Erythroblast (primary cell): ENCODE measurements around the gene UBLCP1.
"Not testable (repeated sequence)": the region's sequence is repeated elsewhere in the genome, so short reads cannot be mapped to it uniquely, and the experiment has no call there.

Source experiments
- DNase-seq, 2 experiments: peaks; one replicate each; lab custom pipeline; 2025; lab: John Stamatoyannopoulos, UW
- GATA1 ChIP-seq: IDR thresholded peaks from 2 replicates; pipeline ENCODE4 v1.6.1; 2011; ENCODE audit warnings: low read depth, mild to moderate bottlenecking, control low read depth, low read length, moderate library complexity
- POLR2A ChIP-seq: IDR thresholded peaks from 2 replicates; pipeline ENCODE4 v1.6.1; 2011; ENCODE audit warnings: mild to moderate bottlenecking, low read length

The UBLCP1 gene, protein sequence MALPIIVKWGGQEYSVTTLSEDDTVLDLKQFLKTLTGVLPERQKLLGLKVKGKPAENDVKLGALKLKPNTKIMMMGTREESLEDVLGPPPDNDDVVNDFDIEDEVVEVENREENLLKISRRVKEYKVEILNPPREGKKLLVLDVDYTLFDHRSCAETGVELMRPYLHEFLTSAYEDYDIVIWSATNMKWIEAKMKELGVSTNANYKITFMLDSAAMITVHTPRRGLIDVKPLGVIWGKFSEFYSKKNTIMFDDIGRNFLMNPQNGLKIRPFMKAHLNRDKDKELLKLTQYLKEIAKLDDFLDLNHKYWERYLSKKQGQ

DNA sequence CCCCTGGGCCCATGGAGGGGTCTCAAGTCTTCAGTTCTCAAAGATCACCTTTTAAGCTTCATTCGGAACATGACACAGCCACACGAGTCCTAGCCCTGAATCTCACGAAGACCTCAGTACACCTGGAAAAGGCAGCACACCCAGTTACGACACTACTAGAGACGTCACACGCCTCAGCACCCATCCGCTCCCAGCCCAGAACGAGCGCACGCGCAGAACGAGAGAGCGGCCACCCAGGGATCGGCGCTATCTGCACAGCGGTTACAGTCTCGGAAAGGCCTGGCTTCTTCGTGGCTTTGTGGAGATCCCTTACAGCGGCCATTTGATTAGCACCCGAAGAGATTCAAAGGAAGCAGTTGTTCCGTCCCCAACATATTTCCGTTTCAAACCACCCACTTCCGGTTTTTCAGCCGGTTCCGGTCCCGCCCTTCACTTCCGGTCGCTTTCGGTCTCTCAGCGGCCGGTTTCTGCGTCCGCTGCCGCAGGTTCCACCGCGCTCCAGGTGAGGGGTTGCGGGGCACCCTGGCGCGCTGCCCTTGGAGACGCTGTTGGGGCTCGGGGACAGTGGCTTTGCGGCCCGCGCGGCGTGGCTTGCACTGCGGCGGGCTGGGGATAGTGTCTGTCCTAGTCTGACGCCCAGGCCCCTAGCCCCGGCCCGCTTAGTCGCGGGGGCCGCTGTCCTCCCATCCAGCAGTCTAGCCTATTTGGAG lies at the start of gene UBLCP1:
TSS of gene UBLCP1 (plus strand) at position 432 of the 710 bp plus-strand sequence. CDS start 5,626 bp downstream, outside the sequence.
- TF ChIP-seq POLR2A (peak; percentile 92), GATA1 (no peak)
- DNase-seq: peak; percentile 89 to 94

DNA sequence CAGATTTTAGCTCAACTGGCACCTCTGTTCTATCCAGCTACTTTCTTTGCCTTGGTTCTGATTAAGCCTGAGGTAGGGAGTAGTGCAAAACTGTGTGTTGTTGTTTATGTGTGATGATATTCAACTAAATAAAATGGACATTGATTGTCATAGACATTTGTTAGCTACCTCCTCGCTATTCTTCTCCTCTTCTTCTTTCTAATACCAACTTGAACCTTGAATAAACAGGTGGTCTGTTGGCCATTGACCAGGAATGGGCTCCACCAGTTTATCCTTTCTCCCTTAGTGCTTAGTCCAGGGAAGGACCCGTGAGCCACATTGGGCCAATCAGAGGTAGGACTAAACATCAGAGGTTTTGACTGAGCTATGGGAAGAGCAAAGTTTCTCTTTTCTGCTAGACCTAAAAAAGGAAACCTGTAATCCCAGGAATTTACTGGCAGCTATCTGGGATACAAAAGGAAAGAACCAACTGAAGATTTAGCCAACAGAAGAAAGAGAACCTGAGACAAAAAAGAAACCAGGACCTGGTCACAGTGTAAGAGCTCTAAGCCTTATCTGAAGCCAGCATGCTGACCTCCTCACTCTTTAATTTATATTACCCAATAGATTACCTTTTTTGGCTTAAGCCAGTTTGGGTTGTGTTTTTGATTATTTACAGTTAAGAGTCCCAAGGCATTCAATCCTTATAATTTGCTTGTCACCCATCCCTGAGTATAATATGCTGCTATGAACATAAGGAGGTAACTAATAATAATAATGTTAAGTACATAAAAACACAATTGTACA lies 48.4 kb upstream of the UBLCP1 start:
- no peak for TF ChIP-seq GATA1
- peak; percentile 32 to 39 for DNase-seq

DNA sequence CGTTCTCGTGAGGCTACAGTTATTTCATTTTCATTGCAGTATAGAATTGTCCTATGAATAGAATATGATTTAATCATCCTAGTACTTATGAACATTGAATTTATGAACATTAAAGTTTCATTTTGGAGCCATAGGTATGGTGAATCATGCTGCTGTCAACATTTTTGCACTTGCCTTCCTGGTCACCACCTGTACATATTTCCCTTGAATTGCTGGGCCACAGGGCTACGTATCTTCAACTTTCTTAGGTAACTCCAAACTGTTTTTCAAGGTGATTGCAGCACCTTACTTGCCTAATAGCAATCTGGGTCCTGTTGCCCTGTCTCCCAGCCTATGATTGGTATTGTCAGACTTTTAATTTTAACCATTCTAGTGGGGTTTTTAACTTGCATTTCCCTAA lies 47.2 kb upstream of the UBLCP1 start:
- no peak for DNase-seq
- no peak for TF ChIP-seq GATA1

DNA sequence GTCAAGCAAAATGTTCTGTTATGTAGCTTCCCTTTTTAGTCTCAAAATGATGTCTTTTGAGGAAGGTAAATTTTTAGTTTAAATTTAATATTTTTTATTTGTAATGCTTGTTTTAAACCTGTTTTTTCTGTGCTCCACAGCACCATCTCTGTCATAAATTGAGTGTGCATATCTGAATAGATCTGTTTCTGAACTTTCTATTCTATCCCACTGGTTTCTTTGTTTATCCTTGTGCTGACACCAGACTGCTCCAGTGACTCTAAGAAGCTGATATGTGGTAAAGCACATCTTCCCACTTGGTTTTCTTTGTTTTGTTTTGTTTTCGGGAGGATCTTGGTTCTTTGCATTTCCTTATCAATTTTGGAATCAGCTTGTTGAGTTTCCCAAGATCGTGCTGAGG lies 46.6 kb upstream of the UBLCP1 start:
- no peak for TF ChIP-seq GATA1
- TF ChIP-seq POLR2A: no peak
- no peak for DNase-seq

DNA sequence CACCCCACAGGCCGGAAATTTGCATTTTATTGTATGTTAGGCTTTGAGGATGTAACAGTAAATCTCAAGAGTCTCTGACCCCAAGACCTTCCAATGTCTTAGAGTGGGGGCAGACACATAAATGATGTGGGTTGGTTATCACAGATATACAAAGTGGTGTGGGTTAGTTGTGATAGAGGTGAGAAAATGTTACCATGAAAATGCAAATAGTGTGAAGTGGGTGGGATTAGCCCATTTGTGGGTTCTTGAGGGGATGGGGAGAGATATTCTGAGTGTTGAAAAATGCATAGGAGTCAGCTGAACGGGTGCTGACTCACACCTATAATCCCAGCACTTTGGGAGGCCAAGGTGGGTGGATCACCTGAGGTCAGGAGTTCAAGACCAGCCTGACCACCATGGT lies 45.9 kb upstream of the UBLCP1 start:
- TF ChIP-seq GATA1 (no peak), POLR2A (no peak)
- DNase-seq: no peak

DNA sequence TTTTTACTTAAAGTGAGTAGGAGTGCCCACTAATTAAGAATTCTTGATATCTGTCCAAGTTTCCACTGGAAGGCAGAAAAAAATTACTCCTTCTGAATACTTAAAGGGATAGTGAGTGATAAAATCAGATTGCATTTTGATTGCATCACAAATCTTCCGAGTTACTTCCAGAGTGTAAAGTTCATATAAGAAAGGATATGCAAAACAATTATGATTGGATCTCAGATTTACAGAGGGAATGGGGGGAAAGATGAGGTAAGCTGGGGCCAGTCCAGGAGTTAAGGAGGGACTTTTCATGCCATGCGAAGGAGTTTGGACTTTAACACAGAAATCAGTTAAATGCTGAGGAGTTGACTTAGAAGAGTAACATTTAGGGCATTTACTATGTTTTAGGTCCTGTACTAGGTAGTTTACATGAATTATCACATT lies 44.5 kb upstream of the UBLCP1 start:
- DNase-seq: no peak
- no peak for TF ChIP-seq POLR2A
- no peak for TF ChIP-seq GATA1

DNA sequence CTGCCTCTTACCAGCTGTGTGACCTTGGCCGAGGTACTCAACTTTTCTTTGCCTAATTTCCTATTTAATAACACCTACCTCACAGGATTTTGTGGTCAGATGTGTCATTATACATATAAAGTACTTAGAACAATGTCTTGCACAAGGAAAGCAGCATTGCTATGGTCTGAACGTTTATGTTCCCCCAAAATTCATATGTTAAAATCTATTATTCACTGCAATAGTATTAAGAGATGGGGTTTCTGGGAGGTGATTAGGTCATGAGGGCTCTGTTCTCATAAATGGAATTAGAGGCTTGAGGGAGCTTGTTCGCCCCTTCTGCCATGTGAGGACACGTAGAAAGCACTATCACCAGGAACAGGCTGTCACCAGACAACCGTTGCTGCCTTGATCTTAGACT lies 42.9 kb upstream of the UBLCP1 start:
- DNase-seq: peak in 1 of 2 experiments; percentile 30
- TF ChIP-seq GATA1 (no peak), POLR2A (no peak)

DNA sequence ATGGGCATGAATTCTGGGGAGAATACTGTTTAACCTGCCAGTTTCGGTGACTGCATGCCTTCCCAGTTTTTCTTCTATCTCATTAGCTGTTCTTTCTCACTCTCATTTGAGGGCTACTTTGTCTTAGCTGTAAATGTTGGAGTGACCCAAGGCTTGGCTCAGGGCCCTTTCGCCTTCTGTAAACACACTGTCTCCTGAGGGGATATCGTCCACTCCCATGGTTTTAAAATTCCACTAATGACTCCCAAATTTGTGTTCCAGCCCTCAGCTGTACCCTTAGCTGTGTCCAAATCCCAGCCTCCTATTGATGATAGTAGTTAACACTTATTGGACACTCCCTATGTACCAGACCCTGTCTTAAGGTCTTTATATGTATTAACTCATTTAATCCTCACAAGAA lies 39.6 kb upstream of the UBLCP1 start:
- DNase-seq: no peak
- TF ChIP-seq POLR2A (no peak), GATA1 (no peak)

DNA sequence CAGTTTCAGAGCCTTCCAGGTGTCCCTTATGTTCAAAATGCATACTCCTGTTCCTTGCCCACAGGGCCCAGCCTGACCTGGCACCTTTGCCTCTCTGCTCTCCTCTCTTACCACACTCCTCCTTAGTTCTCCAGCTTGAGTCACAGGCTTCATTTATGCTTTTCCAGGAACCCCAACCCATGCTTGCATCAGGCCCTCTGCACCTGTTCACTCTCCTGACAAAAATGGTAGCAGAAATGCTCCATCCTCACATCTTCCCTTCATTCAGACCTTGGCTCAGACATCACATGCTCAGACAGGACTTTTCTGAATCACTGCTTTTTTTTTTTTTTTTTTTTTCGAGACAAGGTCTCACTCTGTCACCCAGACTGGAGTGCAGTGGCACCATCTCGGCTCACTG lies 38.6 kb upstream of the UBLCP1 start:
- TF ChIP-seq GATA1 (no peak), POLR2A (no peak)

DNA sequence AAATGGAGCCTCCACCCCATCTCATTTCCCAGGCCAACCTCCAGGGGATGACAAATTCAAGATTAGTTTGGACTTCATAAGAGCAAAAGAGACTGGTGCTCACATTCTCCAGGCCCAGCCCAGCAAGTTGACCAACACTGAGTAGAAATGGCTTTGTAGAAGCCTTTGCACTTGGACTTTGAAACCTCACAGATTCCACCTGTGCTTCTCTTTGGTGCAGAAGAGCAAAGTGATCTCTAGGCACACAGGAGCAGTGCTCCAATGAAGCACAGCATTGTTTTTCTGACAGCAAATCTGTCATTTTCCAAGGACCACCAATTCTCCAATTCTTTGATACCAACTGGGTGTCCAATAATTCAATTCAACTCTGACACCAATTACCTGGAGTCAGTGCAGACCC lies 36.6 kb upstream of the UBLCP1 start:
- DNase-seq: no peak
- TF ChIP-seq GATA1 (no peak), POLR2A (no peak)

More for the DNA sequence above, 38.6 kb upstream of the UBLCP1 start:
- DNase-seq: no peak

DNA sequence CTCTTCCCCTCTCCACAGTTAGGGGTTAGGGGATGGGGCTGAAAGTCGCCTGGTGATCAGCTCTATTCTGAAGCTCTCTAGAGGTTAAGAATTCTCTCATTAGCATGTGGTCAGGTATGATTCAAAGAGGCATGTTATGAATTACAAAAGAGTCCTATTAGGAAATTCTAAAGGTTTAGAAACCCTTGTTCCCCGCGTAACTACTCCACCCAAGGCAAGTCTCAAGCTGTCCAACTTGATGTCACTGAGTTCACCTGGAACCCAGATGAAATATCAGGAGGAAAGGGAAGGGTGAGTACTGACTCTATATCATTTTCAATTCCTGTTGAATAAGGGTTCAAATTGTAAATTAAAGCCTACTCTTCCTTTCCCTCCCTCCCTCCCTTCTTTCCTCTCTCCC lies 35.6 kb upstream of the UBLCP1 start:
- DNase-seq: no peak
- TF ChIP-seq GATA1: no peak
- TF ChIP-seq POLR2A: no peak

DNA sequence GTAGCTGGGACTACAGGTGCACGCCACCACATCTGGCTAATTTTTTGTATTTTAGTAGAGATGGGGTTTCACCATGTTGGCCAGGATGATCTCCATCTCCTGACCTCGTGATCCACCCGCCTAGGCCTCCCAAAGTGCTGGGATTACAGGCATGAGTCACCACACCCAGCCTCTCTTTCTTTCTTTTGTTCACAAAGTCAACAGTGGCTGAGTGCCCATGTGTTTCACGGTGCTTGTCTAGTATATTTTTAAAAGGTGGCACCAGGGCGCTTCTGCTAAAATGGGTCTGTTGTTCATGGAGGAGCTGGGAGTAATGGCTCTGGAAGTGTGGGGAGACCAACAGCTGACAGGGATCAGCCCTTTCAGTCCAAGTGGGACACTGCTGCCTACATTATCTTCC lies 35.0 kb upstream of the UBLCP1 start:
- not testable (repeated sequence) for DNase-seq

DNA sequence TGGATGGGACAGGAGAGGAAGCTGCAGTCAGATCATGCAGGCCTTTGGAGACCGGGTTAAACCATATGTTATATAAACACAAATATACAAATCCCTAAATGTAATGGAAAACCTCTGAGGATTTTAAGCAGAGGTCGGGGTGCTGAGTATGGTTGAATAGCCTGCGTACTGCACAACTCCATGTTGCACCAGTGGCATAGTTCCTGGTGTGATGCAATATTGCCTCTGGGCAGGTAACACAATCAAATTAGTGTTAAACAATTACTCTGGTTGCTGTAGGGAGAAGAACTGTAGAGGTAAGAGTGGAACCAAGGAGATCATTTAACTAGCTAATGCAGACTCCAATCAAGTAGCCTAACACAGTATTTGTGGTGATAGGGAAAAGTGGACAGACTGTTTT lies 32.4 kb upstream of the UBLCP1 start:
- no peak for TF ChIP-seq GATA1
- no peak for TF ChIP-seq POLR2A
- DNase-seq: peak in 1 of 2 experiments; percentile 3

DNA sequence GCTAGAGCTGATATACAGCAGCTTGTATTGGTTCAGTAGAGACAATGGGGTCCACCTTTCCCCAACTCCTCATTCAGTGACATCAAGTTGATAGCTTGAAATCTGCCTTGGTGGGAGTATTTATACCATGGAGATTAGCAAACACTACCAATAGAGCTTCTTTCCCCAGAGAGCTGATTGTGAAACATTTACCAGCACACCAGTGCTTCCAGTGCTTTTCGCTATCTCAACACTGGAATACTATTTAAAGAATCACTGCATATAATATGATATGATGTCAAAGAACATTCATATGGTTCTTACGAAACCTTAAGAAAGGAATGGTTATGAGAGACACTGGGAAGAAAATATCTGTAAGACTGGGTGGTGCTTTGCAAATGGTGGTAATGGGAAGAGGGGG lies 31.9 kb upstream of the UBLCP1 start:
- TF ChIP-seq POLR2A (no peak), GATA1 (no peak)
- no peak for DNase-seq

DNA sequence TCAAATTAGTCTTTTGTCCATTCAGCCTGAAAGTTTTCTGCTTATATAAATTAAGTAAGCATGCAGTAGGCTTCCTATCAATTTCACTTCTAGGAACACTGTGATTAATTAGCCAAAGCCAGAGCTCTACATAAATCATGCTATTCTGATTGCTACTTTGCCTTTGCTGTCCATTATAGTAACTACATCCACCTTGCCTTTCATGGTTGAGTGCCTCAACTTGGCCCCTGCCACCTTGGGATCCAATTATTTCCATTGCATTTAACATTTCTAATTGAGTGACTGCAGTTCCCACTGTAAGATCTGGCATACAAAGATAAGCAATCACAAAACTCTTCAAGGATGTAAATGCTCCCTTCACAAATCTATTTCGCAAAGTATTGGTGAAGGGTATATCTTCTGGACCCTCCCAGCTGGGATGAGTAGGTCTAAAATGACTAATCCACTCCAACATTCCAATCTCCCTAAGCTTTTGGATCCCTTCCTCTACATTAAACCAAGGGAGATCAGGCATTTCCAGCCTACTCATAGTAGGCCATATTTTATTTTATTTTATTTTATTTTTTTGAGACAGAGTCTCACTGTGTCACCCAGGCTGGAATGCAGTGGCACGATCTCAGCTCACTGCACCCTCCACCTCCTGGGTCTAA lies 27.1 kb upstream of the UBLCP1 start:
- not testable (repeated sequence) for DNase-seq
